Medulla oblongata (tissue), 1 donor: ENCODE results near the gene PRMT6.
"Not testable (repeated sequence)": the region's sequence is repeated elsewhere in the genome, so short reads cannot be mapped to it uniquely, and the experiment has no call there.

Experiments used
- DNase-seq: peaks from one replicate; pipeline ENCODE4 v3.0.0-alpha.2; 2015; ENCODE audit errors: extremely low spot score

The PRMT6 gene

DNA sequence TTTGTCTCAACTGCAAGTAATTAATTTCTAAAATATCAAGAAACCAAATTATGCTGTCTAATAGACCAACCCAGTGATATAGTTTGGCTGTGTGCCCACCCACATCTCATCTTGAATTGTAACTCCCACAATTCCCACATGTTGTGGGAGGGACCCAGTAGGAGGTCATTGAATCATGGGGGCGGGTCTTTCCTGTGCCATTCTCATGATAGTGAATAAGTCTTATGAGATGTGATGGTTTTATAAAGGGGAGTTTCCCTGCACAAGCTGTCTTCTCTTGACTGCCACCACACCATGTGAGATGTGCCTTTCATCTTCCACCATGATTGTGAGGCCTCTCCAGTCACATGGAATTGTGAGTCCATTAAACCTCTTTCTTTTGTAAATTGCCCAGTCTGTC is 36.9 kb downstream of the PRMT6 start:
- DNase-seq, result not testable (repeated sequence)

DNA sequence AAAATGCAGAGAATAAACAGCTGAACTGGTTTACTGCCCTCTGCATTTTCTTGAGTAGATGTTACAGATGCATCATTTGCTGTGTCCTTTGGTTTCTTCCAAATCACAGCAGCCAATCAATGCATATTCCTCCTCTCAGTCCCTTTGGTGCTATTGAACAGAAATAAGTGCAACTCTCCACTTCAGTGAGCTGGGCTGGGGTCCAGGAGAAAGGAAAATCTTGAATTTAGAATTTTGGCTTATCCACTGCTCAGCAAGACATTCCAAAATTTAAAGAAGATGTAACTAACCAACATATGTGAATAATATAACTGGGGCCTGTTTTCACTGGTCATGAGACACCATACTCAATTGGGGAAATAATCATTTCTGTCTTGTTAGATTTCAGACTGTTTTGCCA is 39.2 kb downstream of the PRMT6 start:
- DNase-seq, result no peak

DNA sequence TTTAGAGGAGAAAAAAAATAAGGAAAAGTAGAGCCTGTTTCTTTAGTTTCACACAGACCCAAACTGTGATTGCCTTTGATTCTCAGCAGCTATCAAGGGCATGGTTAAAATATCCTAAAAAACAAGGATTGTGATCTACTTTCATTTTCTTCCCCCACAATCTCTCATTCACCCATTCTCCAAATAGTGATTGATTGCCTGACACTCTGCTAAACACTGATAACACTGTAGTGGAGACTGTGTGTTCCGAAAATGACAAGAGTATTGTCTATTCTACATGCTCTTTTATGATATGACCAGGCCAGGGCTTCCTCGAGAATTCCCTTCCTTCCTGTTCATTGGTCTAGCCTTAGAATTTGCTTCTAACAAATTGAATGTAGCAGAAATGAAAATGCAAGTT is 40.2 kb downstream of the PRMT6 start:
- DNase-seq, result no peak

DNA sequence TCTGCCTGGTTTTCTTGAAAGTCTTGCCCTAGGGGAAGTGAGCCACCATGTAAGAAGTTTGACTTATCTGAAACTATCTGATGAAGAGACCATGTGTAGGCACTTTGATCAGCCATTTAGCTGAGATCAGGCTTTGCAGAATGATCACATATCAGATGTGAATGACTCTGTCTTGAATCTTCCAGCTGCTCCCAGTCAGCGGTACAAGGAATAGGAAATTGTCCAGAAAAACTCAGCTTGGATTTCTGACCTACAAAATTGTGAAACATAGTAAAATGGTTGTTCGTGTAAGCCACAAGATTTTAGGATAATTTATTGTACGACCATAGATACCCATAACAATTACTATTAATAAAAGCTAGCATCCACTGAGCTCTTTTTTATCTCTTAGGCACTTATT is 42.5 kb downstream of the PRMT6 start:
- no peak for DNase-seq

DNA sequence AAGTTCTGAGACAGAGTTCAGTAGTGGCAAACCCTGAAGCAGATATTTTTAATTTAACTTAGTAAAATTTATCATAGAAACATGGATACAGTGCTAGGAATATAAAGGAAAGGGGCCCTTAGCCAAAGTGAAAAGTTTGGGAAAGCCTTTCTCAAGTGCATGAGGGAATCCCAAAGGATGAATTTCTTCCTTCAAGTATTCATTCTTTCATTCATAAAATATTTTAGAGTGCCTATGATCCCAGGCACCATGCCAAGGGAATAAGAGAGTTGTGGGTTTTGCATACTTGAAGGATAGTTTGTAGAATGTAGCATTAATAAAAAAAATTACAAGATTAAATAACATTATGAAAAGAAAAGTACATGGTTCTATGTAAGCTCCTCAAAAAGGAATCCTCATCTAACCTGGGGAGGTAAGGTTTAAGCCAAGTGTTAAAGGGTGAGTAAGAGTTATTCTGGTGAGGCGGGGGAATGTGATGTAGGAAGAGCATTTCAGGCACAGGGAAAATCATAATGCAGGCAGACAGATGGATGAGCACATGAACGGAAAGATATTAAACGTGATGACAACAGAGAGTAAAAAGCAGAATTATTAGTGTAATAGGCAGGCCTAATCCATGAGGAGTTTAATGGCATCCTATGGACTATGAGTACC is 44.0 kb downstream of the PRMT6 start:
- no peak for DNase-seq

DNA sequence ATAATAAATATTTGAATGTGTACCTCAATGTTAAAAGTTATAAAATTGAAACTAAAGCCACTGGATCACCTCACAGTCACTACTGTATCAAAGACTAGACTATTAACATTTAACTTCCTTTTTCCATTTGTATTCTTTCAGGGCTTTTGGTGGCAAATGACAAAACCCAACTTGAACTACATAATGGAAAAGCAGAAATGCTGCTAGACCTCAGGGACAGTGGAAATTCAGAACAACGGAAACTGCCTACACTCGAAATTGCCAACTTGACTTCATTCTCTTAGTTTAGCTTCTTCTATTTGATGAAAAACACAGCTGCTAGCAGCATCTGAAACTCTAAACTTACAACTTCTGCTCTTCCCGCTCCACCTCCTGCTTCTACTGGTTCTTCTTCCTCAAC is 49.4 kb downstream of the PRMT6 start:
- peak; percentile 12 for DNase-seq
